HG02884 (cell line): ENCODE measurements around the gene ALPG.
"Not testable (repeated sequence)": the region's sequence is repeated elsewhere in the genome, so short reads cannot be mapped to it uniquely, and the experiment has no call there.

Experiments used
- ATAC-seq: cut with Tn5 transposase; IDR thresholded peaks from one replicate; pipeline ENCODE4 v1.9.1; 2021; ENCODE audit warnings: mild to moderate bottlenecking, moderate library complexity; ENCODE audit not compliant: unreplicated experiment

The ALPG gene

DNA sequence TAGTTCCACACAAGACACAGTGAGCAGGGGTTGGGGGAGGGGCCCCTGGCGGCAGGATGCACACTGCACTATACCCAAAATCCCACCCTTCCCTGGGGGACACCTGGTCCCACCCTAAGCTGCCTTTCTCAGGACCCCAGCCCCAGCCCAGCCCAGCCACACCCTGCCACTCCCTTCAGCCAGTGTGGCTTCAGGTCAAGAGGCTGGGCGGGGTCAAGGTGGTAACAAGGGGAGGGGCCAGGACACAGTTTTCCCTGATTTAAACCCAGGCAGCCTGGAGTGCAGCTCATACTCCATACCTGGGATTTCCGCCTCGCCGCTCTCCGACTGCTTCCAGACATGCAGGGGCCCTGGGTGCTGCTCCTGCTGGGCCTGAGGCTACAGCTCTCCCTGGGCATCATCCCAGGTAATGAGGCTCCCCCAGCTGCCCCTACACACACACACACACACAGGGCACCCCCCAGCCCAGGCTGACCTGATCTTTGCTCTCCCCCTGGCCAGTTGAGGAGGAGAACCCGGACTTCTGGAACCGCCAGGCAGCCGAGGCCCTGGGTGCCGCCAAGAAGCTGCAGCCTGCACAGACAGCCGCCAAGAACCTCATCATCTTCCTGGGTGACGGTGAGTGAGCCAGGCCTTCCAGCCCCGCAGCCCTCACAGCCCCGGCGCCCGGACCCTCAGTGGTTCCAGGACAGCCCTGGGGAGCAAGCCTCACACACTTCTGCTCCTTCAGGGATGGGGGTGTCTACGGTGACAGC, at the start of gene ALPG:
TSS of gene ALPG (plus strand) at position 289 of the 755 bp plus-strand sequence. CDS start at position 340, 51 bp downstream.
- ATAC-seq = no peak

- ATAC-seq = no peak
These were observed 45.0 kb upstream of the ALPG start for GRCh38 chr2:232361646-232362045.

- ATAC-seq = no peak
These were observed 44.3 kb upstream of the ALPG start for GRCh38 chr2:232362174-232362900.

- not testable (repeated sequence) for ATAC-seq
These were observed 43.4 kb upstream of the ALPG start for GRCh38 chr2:232363064-232363783.

GRCh38 chr2:232363784-232364615, 42.6 kb upstream of the ALPG start:
- no peak for ATAC-seq

GRCh38 chr2:232364806-232365594, 41.6 kb upstream of the ALPG start:
- ATAC-seq = not testable (repeated sequence)

- ATAC-seq = no peak
These were observed 40.9 kb upstream of the ALPG start for GRCh38 chr2:232365621-232366321.

- ATAC-seq = not testable (repeated sequence)
These were observed 40.2 kb upstream of the ALPG start for GRCh38 chr2:232366461-232366860.

DNA sequence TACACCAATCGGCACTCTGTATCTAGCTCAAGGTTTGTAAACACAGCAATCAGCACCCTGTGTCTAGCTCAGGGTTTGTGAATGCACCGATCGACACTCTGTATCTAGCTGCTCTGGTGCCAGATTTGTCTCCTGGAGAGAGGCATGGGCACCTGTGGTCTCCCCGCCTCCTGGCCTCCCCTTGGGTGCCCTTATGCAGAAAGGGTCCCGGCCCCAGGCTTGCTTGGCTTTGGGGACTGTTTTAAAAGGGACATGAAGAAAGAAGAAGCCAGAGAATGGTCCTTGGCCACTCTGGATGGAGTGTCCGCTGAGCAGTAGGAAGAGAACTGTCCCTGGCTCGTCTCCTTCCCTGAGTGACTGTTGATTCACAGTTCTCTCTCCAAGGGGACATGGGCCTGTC, 39.6 kb upstream of the ALPG start:
- no peak for ATAC-seq

DNA sequence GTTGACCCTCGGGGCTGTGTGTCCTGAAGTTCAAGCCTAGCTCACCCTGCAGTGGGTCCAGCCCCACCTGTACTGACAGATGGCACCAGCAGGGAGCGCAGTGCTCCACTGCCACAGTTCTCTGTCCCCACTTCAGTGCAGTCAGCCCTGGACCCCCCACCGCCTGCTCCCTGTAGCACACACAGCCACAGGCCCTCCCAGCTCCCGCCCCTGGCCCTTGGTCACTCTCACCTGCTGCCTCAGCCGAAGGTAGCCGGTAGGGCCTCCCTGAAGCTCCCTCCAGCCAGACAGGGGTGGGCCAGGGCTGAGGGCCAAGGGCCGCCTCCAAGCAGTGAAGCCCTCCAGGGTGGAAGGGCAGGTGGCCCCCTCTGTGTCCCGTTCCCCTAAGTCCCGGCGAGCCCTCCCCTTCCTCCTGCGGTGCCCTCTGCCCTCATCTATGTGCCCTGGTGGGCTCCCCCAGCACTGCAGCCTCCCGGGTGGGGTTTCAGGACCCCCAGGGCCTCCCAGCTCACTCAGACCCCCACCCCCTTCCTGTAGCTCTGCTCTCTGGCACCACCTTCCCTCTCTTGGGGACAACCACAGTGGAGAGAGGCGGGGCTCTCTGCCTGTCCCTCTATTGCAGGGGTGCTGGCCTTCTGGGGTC, 38.9 kb upstream of the ALPG start:
- ATAC-seq = no peak

- no peak for ATAC-seq
These were observed 38.3 kb upstream of the ALPG start for GRCh38 chr2:232368311-232368731.

GRCh38 chr2:232369126-232369951, 37.3 kb upstream of the ALPG start:
- no peak for ATAC-seq

- not testable (repeated sequence) for ATAC-seq
These were observed 36.6 kb upstream of the ALPG start for GRCh38 chr2:232370007-232370406.

DNA sequence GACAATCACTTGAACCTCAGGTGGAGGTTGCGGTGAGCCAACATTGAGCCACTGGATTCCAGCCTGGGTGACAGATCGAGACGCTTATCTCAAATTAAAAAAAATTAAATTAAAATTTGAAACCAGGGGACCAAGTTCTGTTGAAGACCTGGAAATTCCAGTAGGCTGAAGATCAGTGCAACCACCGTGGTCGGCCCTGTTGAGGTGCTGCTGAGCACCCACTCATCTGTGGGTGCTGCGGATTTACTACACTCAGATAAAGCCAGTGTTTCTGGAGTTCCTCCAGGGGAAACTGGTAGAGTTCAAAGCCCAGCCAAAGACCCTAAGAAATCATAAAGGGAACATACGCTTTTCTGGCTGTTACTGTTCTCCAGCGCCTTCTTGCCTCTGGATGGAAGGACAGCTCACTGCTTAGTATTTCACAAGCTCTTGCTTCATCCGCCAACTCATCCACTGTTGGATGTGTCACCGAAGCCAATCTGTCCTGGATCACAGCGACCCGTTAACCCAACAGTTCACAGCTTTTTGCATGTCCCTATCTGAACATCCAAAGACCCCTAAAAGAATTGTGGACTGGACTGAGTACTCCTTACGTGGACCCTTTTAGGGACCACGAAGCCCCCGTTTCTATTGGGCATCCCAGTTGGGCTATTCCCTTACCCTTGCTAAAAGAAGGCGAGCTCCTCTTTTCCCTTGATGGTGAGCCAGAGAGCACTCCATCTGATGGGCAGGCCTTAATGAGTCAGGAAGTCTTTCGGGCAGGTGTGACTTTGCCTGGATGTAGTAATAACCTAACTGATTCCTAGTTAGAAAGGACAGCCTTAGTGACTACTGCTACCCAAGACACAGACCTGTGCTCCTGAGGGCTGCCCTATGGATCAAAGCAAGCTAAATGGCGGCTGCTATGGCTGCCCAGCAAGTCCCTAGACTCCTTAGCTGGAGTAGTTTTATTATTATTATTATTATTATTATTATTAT, 34.1 kb upstream of the ALPG start:
- ATAC-seq = no peak

DNA sequence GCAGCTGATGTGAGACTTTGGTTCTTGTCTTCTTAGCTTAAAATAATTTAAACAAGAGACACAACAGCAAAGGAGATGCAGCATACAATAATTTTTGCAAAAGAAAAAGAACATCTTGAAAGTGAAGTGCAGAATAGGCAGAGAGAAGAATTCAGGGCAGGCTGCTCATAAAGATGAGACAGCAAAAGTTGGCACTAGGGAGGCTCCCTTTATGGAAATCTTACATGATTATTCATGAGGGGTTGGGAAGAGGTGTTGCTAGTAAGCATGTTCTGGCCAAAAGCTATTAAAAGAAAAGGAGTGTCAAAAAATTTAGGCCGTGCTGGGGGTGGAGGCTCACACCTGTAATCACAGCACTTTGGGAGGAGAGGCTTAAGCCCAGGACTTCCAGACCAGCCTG, 32.3 kb upstream of the ALPG start:
- no peak for ATAC-seq

DNA sequence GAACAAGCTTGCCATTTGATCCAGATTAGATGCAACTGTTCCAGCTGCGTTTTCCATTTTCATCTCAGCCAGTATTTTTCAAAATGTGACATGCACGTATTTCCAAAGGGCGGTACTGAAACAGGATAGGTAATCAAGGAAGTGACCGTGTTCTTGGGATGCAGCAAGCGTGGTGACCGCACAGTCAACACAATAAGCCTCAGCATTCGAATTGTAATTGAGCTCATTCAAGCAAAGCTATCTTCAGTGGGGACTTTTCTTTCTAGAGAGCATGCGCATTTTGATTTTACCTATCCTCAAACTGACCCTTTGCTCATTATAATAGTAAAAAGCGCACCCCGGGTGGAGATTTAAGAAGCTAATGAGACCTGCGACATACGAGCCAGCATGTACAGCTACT, 31.5 kb upstream of the ALPG start:
- ATAC-seq = no peak

- no peak for ATAC-seq
These were observed 30.4 kb upstream of the ALPG start for GRCh38 chr2:232376260-232376659.
